HepG2 (cell line): Measurements from ENCODE around the gene ABCB9. TPM values are rescaled to one million over a fixed set of nuclear protein-coding genes. Genes with fewer than 3 reads are reported as not detected.

Source experiments
- ARNT2 ChIP-seq: sonication (generic); formaldehyde crosslinking; IDR thresholded peaks from 2 replicates; pipeline ENCODE4 v1.8.0; 2022; ENCODE audit warnings: mild to moderate bottlenecking, low read depth, missing genetic modification reagents, moderate library complexity
- DBP ChIP-seq: sonication (generic); formaldehyde crosslinking; IDR thresholded peaks from 2 replicates; pipeline ENCODE4 v1.4.0; 2020; ENCODE audit warnings: missing genetic modification reagents; ENCODE audit errors: not compliant biosample characterization
- EHMT2 ChIP-seq: fragments of 200-600 bp; sonication (generic); IDR thresholded peaks from 2 replicates; pipeline ENCODE4 v1.7.0; 2017; ENCODE audit warnings: antibody characterized with exemption, low read depth, low read length, borderline replicate concordance
- KDM4B ChIP-seq: sonication (generic); formaldehyde crosslinking; IDR thresholded peaks from 2 replicates; pipeline ENCODE4 v1.4.0; 2020; ENCODE audit warnings: missing genetic modification reagents
- MAFF ChIP-seq: IDR thresholded peaks from 2 replicates; pipeline ENCODE4 v1.6.1; 2011; ENCODE audit warnings: low read depth, low read length, improper control_type of control experiment
- STAT5B ChIP-seq: sonication (generic); formaldehyde crosslinking; IDR thresholded peaks from 2 replicates; pipeline ENCODE4 v1.4.0; 2020; ENCODE audit warnings: missing genetic modification reagents
- TCF7 ChIP-seq: sonication (generic); IDR thresholded peaks from 2 replicates; pipeline ENCODE4 v1.6.1; 2016; ENCODE audit warnings: antibody characterized with exemption, low read depth
- USF2 ChIP-seq, 2 experiments: sonication (generic) in 1 of 2; formaldehyde crosslinking in 1 of 2; IDR thresholded peaks; 2 replicates each; pipeline versions ENCODE4 v1.5.1 to v1.6.1; 2011 to 2020; ENCODE audit warnings: borderline replicate concordance in 1 of 2, low read depth in 1 of 2, low read length in 1 of 2, mild to moderate bottlenecking in 1 of 2, missing genetic modification reagents in 1 of 2, moderate library complexity in 1 of 2
- ZBTB2 ChIP-seq: sonication (generic); formaldehyde crosslinking; IDR thresholded peaks from 2 replicates; pipeline ENCODE4 v1.8.0; 2022; ENCODE audit warnings: low read depth, missing genetic modification reagents
- ZFAT ChIP-seq: sonication (generic); formaldehyde crosslinking; conservative IDR thresholded peaks from 2 replicates; pipeline ENCODE4 v1.8.1; 2023; ENCODE audit warnings: missing genetic modification reagents, inconsistent platforms
- ZFP36 ChIP-seq: fragments of 150-350 bp; IDR thresholded peaks from 2 replicates; pipeline ENCODE4 v1.6.1; 2018; ENCODE audit warnings: borderline replicate concordance, low read length, low read depth; ENCODE audit not compliant: partially characterized antibody
- ZFP37 ChIP-seq: sonication (generic); formaldehyde crosslinking; IDR thresholded peaks from 2 replicates; pipeline ENCODE4 v1.4.0; 2020; ENCODE audit warnings: missing genetic modification reagents, borderline replicate concordance
- ZNF180 ChIP-seq: sonication (generic); formaldehyde crosslinking; IDR thresholded peaks from 2 replicates; pipeline ENCODE4 v1.4.0; 2020; ENCODE audit warnings: low read depth, missing genetic modification reagents, borderline replicate concordance
- ZNF780A ChIP-seq: sonication (generic); formaldehyde crosslinking; IDR thresholded peaks from 2 replicates; pipeline ENCODE4 v1.8.0; 2022; ENCODE audit warnings: mild to moderate bottlenecking, missing genetic modification reagents, moderate library complexity
- polyA plus RNA-seq, 8 experiments: library from polyadenylated mRNA; depleted of rRNA in 3 of 8; stranded (reverse) in 7 of 8; unstranded in 1 of 8; fragments of >200 nt; fragmentation: Illumina TruSeq in 4 of 8; extraction: Trizol in 4 of 8; gene quantifications; 2 replicates each; pipeline versions ENCODE4 v1.2.1 to v1.2.3, GENCODE V29; 2011 to 2016; ENCODE audit warnings: low read depth in 4 of 8, missing spikeins in 1 of 8, mixed read lengths in 1 of 8; ENCODE audit not compliant: insufficient read depth in 1 of 8
- total RNA-seq, 5 experiments: library from RNA; depleted of rRNA; stranded (reverse); fragments of >200 nt; fragmentation: Illumina TruSeq; extraction: Trizol; gene quantifications; 2 replicates each; pipeline ENCODE4 v1.2.3, GENCODE V29; 2016; ENCODE audit warnings: low read depth in 1 of 5
- TF ChIP-seq, protein P1 (sequence below): sonication (generic); formaldehyde crosslinking; IDR thresholded peaks from 2 replicates; pipeline ENCODE4 v1.5.1; 2020; ENCODE audit warnings: mild to moderate bottlenecking, missing genetic modification reagents, borderline replicate concordance
- TF ChIP-seq, protein P2 (sequence below): IDR thresholded peaks from 2 replicates; pipeline ENCODE4 v1.6.1; 2016

Gene ABCB9
- total and polyA plus RNA-seq, 2 of the 13 experiments (the other 11 are each of a cell fraction or from before 2014, with no cell fraction given): 5.1 to 6.0 TPM

GRCh38 chr12:122980183-122981035 lies 14.1 kb upstream of the ABCB9 start, which contains the start of gene ARL6IP4 (continued):
- TF ChIP-seq MAFF (no peak), USF2 (IDR thresholded peaks at IDR 0.05; ENCODE audit: low read depth, low read length) (no peak), USF2 (CRISPR knock-in tag; IDR thresholded peaks at IDR 0.05; ENCODE audit: borderline replicate concordance) (no peak), ZBTB2 (no peak), ZNF780A (CRISPR knock-in tag) (no peak), DBP (CRISPR knock-in tag) (no peak), STAT5B (CRISPR knock-in tag) (no peak), KDM4B (no peak), ZFP36 (no peak), ZFP37 (CRISPR knock-in tag) (no peak), ZFAT (CRISPR knock-in tag) (no peak), TCF7 (no peak), EHMT2 (no peak), ARNT2 (CRISPR knock-in tag) (peak; percentile 85), ZNF180 (CRISPR knock-in tag) (no peak)
- TF ChIP-seq, protein P1, sequence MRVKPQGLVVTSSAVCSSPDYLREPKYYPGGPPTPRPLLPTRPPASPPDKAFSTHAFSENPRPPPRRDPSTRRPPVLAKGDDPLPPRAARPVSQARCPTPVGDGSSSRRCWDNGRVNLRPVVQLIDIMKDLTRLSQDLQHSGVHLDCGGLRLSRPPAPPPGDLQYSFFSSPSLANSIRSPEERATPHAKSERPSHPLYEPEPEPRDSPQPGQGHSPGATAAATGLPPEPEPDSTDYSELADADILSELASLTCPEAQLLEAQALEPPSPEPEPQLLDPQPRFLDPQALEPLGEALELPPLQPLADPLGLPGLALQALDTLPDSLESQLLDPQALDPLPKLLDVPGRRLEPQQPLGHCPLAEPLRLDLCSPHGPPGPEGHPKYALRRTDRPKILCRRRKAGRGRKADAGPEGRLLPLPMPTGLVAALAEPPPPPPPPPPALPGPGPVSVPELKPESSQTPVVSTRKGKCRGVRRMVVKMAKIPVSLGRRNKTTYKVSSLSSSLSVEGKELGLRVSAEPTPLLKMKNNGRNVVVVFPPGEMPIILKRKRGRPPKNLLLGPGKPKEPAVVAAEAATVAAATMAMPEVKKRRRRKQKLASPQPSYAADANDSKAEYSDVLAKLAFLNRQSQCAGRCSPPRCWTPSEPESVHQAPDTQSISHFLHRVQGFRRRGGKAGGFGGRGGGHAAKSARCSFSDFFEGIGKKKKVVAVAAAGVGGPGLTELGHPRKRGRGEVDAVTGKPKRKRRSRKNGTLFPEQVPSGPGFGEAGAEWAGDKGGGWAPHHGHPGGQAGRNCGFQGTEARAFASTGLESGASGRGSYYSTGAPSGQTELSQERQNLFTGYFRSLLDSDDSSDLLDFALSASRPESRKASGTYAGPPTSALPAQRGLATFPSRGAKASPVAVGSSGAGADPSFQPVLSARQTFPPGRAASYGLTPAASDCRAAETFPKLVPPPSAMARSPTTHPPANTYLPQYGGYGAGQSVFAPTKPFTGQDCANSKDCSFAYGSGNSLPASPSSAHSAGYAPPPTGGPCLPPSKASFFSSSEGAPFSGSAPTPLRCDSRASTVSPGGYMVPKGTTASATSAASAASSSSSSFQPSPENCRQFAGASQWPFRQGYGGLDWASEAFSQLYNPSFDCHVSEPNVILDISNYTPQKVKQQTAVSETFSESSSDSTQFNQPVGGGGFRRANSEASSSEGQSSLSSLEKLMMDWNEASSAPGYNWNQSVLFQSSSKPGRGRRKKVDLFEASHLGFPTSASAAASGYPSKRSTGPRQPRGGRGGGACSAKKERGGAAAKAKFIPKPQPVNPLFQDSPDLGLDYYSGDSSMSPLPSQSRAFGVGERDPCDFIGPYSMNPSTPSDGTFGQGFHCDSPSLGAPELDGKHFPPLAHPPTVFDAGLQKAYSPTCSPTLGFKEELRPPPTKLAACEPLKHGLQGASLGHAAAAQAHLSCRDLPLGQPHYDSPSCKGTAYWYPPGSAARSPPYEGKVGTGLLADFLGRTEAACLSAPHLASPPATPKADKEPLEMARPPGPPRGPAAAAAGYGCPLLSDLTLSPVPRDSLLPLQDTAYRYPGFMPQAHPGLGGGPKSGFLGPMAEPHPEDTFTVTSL (CRISPR knock-in tag): no peak
- TF ChIP-seq, protein P2, sequence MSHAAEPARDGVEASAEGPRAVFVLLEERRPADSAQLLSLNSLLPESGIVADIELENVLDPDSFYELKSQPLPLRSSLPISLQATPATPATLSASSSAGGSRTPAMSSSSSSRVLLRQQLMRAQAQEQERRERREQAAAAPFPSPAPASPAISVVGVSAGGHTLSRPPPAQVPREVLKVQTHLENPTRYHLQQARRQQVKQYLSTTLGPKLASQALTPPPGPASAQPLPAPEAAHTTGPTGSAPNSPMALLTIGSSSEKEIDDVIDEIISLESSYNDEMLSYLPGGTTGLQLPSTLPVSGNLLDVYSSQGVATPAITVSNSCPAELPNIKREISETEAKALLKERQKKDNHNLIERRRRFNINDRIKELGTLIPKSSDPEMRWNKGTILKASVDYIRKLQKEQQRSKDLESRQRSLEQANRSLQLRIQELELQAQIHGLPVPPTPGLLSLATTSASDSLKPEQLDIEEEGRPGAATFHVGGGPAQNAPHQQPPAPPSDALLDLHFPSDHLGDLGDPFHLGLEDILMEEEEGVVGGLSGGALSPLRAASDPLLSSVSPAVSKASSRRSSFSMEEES (CRISPR knock-in tag): no peak
